ENCODE data around the gene ANKHD1. TPM values are rescaled to one million over a fixed set of nuclear protein-coding genes. Genes with fewer than 3 reads are reported as not detected.
"Not testable (repeated sequence)": the region's sequence is repeated elsewhere in the genome, so short reads cannot be mapped to it uniquely, and the experiment has no call there.

The ANKHD1 gene
- total RNA-seq, 1 donor from 2014 or later = 201 TPM

DNA sequence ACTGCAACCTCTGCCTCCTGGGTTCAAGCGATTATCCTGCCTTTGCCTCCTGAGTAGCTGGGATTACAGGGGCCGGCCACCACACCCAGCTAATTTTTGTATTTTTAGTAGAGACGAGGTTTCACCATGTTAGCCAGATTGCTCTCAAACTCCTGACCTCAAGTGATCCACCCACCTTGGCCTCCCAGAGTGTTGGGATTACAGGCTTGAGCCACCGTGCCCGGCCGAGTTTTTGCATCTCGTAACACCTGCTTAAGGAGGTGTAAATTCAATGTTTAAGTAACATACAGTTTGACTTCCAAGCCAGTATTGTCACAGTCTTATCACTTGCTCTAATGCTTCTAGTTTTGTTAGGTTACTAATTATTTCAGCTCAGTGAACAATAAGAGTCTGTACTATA, 19.7 kb downstream of the ANKHD1 start:
- not testable (repeated sequence) for DNase-seq (ENCODE audit: low spot score)

- no peak for DNase-seq (ENCODE audit: low spot score)
These were observed 22.0 kb downstream of the ANKHD1 start for GRCh38 chr5:140423609-140424008.

- DNase-seq (ENCODE audit: low spot score) = no peak
These were observed 22.5 kb downstream of the ANKHD1 start for GRCh38 chr5:140424135-140424534.

GRCh38 chr5:140427726-140428125, 26.1 kb downstream of the ANKHD1 start:
- DNase-seq (ENCODE audit: low spot score) = not testable (repeated sequence)

DNA sequence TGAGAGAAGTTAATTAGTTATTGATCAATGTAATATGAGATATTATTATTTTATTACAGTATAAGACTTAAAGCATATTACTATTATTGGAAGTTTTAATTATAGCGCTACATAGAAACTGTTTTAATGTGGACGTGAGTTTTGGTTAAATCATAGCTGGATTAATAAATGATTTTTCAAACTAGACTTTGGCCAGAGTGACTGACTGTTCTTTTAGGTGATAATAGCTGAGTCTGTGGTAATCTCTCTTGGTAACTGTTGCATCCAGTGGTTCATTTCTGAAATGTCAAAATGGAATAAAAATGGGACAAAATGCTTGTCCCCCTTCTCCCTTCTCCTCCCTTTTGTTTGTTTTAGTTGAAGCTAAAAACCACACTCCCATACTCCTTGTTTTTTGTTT, 28.1 kb downstream of the ANKHD1 start:
- no peak for DNase-seq (ENCODE audit: low spot score)

- no peak for DNase-seq (ENCODE audit: low spot score)
These were observed 30.6 kb downstream of the ANKHD1 start for GRCh38 chr5:140432212-140432611.

GRCh38 chr5:140432916-140433315, 31.3 kb downstream of the ANKHD1 start:
- DNase-seq (ENCODE audit: low spot score) = no peak

- not testable (repeated sequence) for DNase-seq (ENCODE audit: low spot score)
These were observed 55.7 kb downstream of the ANKHD1 start for GRCh38 chr5:140457368-140457767.

DNA sequence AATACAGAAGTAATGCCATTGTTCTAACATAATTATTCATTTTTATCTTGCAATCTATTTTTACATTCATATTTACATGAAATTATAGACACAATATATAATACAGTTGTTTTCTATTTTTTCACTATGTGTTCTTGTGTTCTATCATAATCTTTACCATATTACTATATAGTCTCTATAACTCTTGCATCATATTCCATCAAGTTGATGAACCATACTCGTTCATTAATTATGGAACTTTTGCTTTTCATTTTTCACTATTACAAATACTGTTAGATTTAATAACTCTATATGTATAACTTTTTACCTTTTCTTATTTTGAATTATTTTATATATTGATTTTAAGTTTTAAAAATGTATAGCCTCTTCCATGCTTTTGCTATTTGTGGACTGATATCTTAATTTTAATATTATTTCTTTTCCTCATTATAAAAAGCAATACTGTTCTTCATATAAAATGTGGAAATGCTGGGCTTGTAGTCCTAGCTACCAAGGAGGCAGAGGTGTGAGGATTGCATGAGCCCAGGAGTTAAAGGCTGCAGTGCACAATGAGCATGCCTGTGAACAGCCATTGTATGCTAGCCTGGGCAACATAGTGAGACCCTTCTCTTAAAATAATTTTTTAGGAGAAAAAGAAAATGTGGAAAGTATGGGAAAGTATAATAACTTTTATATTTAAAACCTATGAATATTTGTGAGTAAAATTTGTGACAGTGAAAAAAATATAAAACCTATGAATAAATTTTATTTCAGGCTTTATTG, 65.5 kb downstream of the ANKHD1 start:
- no peak for DNase-seq (ENCODE audit: low spot score)

GRCh38 chr5:140468188-140468587, 66.6 kb downstream of the ANKHD1 start:
- no peak for DNase-seq (ENCODE audit: low spot score)

DNA sequence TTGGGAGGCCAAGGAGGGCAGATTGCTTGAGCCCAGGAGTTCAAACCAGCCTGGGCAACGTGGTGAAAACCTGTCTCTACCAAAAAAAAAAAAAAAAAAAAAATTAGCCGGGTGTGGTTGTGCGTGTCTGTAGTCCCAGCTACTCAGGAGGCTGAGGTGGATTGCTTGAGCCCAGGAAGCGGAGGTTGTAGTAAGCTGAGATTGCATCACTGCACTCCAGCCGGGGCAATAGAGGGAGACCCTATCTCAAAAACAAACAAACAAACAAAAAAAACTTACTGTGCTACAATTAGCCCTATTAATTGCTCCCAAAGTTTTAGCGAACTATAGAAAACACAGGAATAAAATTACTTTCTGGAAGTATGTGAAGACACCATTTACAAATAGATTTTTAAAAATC, 67.6 kb downstream of the ANKHD1 start:
- no peak for DNase-seq (ENCODE audit: low spot score)

GRCh38 chr5:140480310-140481014, 78.8 kb downstream of the ANKHD1 start:
- no peak for DNase-seq (ENCODE audit: low spot score)

DNA sequence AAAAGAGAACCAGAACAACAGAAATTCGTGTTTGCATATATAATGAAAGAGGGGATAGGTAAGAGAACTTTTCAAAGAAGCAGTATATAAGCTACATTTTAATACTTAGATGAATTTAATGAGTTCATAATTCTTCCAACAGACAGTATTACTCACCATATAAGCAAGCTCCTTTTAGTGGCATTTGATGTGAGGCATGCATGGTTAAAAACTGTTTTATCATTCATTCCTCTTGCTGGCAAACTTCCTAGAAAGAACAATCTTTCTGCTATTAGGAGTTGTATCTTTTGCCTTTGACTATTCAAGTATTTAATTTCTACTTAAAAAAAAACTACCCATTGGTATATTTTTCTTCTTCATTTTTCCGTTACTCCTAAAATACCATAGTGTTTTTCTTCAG, 80.1 kb downstream of the ANKHD1 start:
- DNase-seq (ENCODE audit: low spot score) = no peak

GRCh38 chr5:140483055-140483454, 81.4 kb downstream of the ANKHD1 start:
- no peak for DNase-seq (ENCODE audit: low spot score)

DNA sequence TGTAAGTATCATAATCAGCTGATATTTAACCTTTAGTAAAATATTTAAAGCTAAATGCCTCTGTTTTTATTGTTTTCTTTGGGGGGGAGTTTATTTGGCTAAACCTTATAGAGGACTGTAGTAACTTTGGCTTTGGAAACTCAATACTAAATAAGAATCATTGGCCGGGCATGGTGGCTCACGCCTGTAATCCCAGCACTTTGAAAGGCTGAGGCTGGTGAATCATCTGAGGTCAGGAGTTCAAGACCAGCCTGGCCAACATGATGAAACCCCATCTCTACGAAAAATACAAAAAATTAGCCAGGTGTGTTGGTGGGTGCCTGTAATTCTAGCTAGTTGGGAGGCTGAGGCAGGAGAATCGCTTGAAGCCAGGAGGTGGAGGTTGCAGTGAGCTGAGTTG, 86.5 kb downstream of the ANKHD1 start:
- DNase-seq (ENCODE audit: low spot score) = not testable (repeated sequence)

DNA sequence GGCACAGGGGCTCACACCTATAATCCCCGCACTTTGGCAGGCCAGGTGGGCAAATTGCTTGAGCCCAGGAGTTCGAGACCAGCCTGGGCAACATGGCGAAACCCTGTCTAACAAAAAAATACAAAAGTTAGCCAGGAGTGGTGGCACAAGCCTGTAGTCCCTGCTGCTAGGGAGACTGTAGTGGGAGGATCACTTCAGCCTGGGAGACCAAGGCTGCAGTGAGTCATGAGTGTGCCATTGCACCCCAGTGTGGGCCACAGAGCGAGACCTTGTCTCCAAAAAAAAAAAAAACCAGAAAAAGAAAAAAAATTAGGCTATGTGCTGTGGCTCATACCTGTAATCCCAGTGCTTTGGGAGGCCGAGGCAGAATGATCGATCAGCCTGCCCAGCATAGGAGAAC, 87.3 kb downstream of the ANKHD1 start:
- DNase-seq (ENCODE audit: low spot score) = no peak

DNA sequence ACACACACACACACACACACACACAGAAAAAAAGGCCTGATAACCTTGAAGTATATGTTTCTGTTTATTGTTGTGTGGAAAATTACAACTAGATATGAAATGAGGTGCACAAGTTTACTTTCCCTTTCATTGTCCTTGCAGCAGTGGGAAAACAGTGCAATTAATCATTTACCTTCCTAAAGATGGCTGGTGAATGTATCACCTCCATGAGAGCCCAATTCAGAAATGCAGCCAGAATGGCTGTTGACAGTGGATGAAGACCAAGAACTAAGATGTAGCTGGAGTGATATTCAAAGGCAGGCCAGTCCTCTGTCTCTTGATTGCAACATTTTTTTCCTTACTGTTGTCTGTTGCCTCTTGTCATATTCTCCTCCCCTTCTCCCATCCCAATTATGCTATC, 96.3 kb downstream of the ANKHD1 start:
- no peak for DNase-seq (ENCODE audit: low spot score)

DNA sequence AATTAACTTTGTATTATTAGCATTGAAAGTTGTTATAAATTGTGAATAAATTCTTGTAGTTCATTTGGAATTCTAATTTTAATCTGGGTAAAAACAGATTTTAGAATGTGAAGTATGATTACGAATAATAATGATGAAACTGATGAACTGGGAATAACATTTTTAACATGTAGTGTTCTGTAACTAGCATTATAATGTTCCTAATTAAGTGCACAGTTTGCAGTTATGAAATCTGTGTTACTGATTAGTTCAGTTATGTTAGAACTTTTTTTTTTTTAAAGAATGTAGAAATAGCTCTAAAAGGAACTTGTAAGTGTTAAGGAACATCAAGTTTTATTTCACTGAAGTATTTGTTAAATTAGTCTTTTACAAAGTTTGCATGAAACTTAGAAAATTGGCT, 97.0 kb downstream of the ANKHD1 start:
- no peak for DNase-seq (ENCODE audit: low spot score)

DNA sequence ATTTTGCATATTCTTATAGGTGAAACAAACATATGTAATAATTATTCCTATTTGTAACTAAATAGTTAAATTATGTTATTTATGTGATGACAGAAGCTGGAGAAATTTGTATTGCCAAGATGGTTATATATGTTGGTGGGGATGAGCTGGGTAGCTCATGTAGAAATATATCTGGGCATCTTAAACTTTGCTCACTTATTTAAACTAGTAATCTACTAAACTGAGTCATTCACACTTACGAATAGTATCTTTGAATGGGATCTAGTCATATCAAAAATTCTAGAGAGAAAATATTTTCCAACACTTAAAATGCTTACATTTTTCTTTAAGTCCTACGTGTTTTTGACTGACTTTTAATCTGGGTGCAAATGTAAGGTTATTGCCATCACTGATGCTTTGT, 101.2 kb downstream of the ANKHD1 start:
- DNase-seq (ENCODE audit: low spot score) = no peak

DNA sequence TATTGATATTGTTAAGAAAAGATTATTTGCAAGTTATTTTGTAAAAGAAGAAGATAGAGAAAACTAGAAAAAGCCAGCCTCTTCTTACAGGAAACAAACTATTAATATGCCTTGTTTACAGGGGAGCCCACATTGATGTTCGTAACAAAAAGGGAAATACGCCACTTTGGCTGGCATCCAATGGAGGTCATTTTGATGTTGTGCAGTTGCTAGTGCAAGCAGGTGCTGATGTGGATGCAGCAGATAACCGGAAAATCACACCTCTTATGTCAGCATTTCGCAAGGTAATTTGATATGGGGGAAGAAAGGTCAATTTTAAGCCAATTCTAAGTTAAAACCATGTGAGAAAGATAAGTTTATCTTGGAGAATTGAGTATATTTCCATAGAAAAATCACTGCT, 108.3 kb downstream of the ANKHD1 start:
- no peak for DNase-seq (ENCODE audit: low spot score)

GRCh38 chr5:140513124-140513523, 111.5 kb downstream of the ANKHD1 start:
- DNase-seq (ENCODE audit: low spot score) = no peak

DNA sequence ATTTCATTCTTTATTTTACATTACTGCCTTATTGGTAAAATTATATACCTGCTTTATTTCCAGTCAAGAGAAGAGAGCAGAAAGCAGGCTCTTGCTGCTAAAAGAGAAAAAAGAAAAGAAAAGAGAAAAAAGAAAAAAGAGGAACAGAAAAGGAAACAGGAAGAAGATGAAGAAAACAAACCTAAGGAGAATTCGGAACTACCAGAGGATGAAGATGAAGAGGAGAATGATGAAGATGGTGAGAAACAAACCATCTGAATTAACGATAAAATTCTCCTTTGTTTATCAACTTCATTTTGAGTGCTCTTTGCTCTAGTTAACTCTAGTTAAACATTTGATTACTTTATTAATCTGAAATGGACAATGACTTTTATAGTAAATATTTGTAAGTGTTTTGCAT, 122.4 kb downstream of the ANKHD1 start:
- DNase-seq (ENCODE audit: low spot score) = no peak

DNA sequence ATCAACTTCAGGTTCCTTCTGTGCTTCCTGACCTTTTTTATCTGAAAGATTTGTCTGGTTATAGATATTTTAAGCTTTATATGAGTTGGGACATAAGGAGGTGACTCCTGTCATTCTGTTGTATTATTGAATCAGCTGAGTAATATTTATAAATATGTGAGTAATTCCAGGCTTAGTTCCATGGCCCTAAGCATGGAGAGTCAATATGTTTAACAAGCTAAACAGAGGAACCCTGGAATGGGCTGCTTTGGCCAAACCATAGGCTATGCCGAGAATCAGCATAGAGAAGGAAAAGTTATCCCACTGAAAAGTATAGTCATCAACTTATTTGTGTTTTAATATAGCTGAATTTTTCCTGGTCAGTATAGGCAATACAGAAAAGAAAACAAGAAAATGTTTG, 138.6 kb downstream of the ANKHD1 start:
- no peak for DNase-seq (ENCODE audit: low spot score)
